C4-2B (cell line): ENCODE results near the gene L3MBTL2.

Experiments
- CTCF ChIP-seq: fragments of 450-650 bp; conservative IDR thresholded peaks from 2 replicates; pipeline ENCODE4 v1.5.1; 2017; ENCODE audit warnings: mild to moderate bottlenecking
- ZFX ChIP-seq: fragments of 450-650 bp; IDR thresholded peaks from 2 replicates; pipeline ENCODE4 v1.6.1; 2017

- no peak for TF ChIP-seq CTCF
- TF ChIP-seq ZFX, result no peak
Observed at GRCh38 chr22:41241133-41241676, 36.1 kb downstream of the L3MBTL2 start.
